UCSD-AML1 (cell line): ENCODE data around the gene ASPHD2.
"Not testable (repeated sequence)": the region's sequence is repeated elsewhere in the genome, so short reads cannot be mapped to it uniquely, and the experiment has no call there.

ENCODE experiments used
- DNase-seq: peaks from one replicate; lab custom pipeline; 2025; ENCODE audit not compliant: unreplicated experiment; lab: John Stamatoyannopoulos, UW

The ASPHD2 gene

GRCh38 chr22:26416256-26416655 is 12.8 kb upstream of the ASPHD2 start:
- DNase-seq: no peak

- no peak for DNase-seq
Observed at GRCh38 chr22:26416670-26417276, 12.3 kb upstream of the ASPHD2 start.

- DNase-seq: no peak
Observed at GRCh38 chr22:26417406-26417805, 11.7 kb upstream of the ASPHD2 start.

DNA sequence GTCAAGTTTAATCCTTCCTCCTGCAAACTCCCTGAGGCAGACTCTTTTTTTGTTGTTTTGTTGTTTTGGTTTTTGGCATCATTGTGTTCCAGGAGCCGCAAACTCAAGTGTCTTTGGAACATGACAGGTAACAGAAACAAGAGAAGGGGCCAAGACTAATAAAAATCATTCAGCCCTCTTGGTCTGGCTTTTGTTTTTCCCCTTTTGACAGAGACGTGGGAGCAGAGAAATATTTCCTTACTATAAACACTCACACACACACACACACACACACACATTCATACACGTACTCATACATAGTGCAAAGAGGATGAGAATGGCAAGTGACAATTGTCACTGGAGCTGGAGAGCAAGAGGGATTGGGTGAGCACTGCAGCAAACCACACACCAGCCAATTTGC is 10.4 kb upstream of the ASPHD2 start:
- no peak for DNase-seq

GRCh38 chr22:26426924-26427323 is 2.1 kb upstream of the ASPHD2 start:
- DNase-seq: no peak

GRCh38 chr22:26429458-26430286 is 612 bp downstream of the ASPHD2 start:
- DNase-seq: no peak

DNA sequence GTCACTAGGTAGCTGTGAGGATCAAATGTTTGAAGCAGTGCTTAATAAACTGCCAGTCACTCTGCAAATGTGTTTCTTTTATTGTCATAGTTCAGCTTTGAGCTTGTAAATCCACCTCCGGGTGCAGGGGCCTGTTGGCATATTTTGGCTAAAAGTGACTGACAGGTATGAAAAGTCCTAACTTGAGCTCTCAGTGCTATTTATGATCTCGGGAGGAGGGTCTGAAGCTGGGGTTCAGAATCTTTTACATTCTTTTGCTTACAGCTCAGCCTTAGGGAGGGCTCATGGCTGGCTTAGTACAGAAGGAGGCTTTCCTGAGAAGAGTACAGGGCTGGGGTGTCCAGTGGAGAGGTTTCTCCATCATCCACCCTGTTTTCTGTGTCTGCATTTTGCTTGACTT is 1.5 kb downstream of the ASPHD2 start:
- no peak for DNase-seq

- no peak for DNase-seq
Observed at GRCh38 chr22:26431261-26431995, 2.4 kb downstream of the ASPHD2 start.

DNA sequence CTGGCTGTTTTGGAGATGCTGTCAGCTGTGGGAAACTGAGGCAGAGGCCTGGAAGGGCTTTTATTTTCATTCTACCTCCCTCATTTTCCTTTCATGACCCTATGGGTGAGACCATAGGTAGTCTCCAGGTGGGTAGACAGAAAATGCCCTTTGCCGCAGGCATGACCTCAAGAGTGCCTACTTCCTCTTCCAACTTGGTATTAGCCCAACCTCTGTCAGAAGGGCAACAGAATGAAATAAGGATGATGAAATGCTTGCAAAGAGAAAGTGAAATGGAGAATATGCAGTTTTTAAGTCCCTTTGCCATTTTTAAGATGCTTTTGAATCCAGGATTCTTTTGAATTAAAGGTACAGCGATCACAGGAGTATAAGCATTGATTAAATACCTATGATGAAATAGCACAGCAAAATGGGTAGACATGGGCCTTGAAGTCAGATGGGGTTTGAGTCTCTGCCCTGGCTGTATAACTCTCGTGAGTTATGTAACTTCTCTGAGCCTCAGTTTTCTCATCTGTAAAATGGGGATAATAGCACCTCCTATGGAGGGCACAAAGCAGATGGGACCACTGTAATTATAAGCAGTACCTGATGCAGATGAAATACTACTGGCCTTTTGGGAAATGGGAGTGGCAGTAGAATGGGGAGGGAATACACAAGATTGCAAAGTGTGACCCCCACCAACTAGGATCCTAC is 3.7 kb downstream of the ASPHD2 start:
- DNase-seq: no peak

DNA sequence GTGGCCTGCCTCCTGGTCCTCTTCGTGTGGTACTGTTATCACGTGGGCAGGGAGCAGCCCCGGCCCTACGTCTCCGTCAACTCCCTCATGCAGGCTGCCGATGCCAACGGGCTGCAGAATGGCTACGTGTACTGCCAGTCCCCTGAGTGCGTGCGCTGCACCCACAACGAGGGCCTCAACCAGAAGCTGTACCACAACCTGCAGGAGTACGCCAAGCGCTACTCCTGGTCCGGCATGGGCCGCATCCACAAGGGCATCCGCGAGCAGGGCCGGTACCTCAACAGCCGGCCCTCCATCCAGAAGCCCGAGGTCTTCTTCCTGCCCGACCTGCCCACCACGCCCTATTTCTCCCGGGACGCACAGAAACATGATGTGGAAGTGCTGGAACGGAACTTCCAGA is 4.7 kb downstream of the ASPHD2 start:
- no peak for DNase-seq

- DNase-seq: no peak
Observed at GRCh38 chr22:26435327-26436093, 6.5 kb downstream of the ASPHD2 start.

DNA sequence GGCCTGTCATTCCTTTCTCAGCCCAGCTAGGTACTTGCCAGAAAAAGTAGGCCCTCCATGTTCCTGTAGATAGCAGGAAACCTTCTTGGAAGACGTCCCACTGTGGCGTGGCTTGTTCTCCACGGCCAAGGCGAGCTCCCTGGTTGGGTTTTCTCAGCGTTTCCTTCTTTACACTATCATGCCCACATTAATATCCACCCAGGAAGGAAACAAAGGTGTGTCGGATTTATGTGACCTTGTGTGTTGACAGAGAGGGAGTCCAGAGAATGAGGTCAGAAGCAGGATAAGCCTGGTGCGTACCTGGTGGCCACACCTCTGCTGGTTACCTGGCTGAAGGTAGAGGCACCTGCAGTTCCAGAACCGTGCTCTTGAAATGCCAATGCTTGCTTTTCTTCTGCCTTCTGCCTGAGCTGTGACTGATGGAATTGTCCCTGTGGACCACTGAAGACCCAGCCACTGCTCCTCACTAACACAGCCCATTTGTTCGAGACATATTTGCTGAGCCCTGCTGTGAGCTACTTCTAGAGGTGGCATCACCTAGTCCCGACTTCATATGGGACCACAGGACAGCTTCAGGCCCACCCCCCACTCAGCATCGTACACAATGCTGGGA is 7.9 kb downstream of the ASPHD2 start:
- DNase-seq: no peak

GRCh38 chr22:26437694-26438392 is 8.8 kb downstream of the ASPHD2 start:
- no peak for DNase-seq

GRCh38 chr22:26438776-26439175 is 9.7 kb downstream of the ASPHD2 start:
- not testable (repeated sequence) for DNase-seq

DNA sequence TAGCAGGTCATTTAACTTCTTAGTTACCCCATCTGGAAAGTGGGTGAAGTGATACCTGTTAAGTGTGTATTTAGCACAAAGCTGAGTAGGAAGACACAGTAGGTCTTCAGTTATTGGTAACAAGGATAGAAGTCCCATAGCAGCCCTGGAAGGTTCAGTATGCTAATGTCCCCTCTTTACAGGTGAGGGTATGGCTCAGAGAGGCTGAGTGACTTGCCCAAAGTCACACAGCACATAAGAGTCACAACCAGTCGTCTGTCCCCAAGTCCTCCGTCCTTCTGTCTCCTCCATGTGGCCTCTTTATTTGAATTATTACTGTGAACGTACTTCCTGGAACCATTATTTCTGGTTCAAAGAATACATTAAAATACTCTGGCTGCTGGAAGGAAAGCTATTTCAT is 10.5 kb downstream of the ASPHD2 start:
- DNase-seq: no peak

- no peak for DNase-seq
Observed at GRCh38 chr22:26442086-26442756, 13.2 kb downstream of the ASPHD2 start.

- DNase-seq: no peak
Observed at GRCh38 chr22:26443901-26444690, 15.0 kb downstream of the ASPHD2 start.

DNA sequence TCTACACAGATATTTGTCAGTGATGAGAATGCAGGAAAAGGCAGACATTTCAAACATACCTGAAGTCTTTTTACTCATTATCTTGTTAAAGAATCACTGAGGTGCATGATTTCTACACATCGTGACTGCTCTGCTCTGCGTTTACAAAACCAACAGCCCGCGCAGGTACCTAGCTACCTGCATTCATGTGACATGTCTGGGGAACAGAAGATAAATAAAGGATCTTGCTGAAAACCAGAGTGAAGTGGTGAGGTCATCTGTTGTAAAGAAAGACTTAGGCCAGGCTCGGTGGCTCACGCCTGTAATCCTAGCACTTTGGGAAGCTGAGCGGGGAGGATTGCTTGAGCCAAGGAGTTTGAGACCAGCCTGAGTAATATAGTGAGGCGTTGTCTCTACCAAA is 15.7 kb downstream of the ASPHD2 start:
- no peak for DNase-seq
